Measurements from ENCODE around the gene EXOSC10.
A peak's percentile ranks its signal among the peaks of the same experiment; 100 is the strongest.
"Not testable (repeated sequence)": the region's sequence is repeated elsewhere in the genome, so short reads cannot be mapped to it uniquely, and the experiment has no call there.

The EXOSC10 gene

GRCh38 chr1:11107599-11107998 is 7.9 kb upstream of the EXOSC10 start:
- no peak for DNase-seq

- DNase-seq, result no peak
Observed at GRCh38 chr1:11105586-11105985, 5.9 kb upstream of the EXOSC10 start.

GRCh38 chr1:11101347-11101746 is 1.7 kb upstream of the EXOSC10 start:
- no peak for DNase-seq

- not testable (repeated sequence) for DNase-seq
Observed at GRCh38 chr1:11100806-11101205, 1.1 kb upstream of the EXOSC10 start.

DNA sequence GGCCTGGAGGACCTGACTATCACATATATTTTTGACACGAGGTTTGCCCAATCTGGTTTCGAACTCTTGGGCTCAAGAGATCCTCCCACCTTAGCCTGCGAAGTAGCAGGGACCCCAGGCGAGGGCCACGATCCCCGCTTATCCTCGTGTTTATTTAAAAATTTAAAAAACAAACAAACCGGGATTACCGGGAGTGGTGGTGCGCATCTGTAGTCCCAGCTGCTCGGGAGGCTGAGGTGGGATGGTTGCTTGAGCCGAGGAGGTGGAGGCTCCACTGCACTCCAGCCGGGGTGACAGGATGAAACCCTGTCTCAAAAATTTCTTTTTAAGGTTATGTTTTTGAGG is 452 bp upstream of the EXOSC10 start:
- no peak for DNase-seq

DNA sequence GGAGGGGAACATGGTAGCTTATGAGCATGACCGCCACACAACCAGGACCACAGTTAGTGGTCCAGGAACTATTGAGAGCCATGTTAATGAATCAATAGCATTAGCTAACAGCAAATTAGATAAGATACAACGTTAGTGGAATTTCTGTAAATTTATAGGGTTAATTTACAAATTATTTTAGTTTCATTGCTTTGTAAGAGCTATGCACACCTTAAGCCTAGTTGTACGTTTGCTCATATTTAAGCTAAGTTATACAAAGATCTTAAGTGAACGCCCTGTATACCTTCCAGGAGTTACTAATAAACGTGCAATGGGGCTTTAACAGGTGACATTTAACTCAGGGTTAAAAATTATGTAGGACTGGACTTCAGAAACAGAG is 749 bp downstream of the EXOSC10 start:
- no peak for DNase-seq

- not testable (repeated sequence) for DNase-seq
Observed at GRCh38 chr1:11083784-11084183, 15.9 kb downstream of the EXOSC10 start.

DNA sequence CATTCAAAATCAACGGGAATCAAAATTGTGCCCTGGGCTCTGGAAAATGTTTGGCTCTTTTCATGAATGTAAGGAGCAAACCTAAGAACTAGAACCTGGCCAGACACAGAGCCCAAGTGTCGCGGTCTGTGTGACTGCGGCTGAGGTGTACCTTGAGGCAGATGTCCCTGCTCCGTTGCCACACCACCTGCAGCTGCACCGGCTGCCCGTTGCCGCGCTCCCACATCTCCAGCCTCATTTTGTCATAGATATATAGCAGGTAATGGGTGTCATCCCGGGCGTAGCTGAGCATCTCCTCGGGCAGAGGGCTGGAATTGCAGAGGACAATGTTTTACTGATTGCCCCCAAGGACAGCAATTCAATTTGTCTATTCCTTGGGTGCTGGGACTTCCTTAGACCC is 18.7 kb downstream of the EXOSC10 start:
- DNase-seq, result no peak

GRCh38 chr1:11078631-11079030 is 21.0 kb downstream of the EXOSC10 start:
- DNase-seq, result no peak

DNA sequence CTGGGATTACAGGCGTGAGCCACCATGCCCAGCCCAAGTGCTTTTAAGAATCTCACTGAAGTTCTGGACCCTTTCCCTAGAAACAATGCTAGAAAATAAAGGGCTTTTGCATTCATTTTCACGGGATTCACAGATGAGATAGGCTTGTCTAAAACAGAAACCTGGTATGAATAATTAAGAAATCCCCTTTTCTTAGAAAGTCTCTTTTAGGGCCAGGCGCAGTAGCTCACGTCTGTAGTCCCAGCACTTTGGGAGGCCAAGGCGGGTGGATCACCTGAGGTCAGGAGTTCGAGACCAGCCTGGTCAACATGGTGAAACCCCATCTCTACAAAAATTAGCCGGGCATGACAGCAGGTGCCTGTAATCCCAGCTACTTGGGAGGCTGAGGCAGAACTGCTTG is 26.3 kb downstream of the EXOSC10 start:
- DNase-seq, result not testable (repeated sequence)

GRCh38 chr1:11072216-11072917 is 27.3 kb downstream of the EXOSC10 start:
- DNase-seq, result peak; percentile 92

GRCh38 chr1:11071463-11072215 is 28.0 kb downstream of the EXOSC10 start:
- DNase-seq, result peak; percentile 93

DNA sequence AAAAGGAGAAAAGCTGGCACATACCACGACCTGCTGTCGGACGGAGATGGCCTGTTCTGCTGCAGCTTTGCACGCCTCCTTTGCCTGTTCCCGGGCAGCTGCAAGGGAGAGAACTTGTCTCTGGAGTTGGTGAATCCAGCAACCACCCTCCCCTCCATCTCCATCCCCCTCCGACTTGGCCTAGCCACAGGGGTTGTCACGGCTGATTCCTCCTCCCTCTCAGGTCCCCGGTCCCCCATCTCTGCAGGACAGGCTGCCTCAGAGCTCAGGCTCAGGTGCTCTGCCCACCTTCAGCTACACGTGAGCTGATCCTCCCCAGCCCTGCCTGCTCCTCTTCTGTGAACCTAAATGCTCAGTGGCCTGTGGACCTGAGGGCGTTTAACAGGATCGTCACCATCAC is 28.8 kb downstream of the EXOSC10 start:
- DNase-seq, result peak; percentile 22

- no peak for DNase-seq
Observed at GRCh38 chr1:11068600-11069473, 30.8 kb downstream of the EXOSC10 start.

DNA sequence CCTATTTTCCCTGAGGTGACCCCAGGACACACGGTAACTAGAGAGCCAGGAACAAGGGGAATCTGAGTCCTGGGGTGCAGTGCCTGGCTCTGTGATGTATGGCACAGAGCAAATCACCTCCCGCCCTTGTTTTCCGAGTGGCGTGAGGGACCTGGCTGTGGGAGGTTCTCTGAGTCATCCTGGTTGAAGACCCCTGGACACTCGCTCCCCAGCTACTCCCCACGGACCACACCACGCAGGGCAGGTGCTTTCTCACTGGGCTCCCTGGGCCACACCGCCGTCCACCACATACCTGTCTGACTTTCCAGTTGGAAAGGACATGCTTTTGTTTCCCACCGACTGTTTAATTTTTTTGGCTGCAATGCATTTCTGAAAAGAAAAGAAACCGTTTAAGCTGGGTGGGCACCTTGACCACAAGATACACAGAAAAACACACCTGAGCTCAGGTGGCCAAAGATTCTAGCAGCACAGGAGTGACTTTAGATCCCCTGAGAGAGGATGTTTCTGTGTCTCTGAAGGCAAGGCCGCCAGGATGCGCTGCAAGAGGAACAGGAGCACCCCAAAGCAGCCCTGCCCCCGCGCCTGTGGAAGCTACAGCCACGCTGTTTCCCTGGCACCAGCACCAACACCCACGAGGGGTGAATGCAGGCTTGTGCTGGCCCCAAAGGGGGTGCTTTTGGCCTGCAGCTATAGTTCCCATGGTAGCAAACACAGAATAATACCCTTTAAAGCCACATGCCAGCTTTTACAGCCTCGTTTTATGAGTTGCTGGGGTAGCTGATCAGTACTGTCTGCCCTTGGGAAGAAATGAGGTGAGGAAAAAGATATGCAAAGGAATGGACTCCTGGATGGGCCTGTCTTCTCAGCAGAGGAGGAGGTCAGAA is 31.7 kb downstream of the EXOSC10 start:
- DNase-seq, result no peak

GRCh38 chr1:11065796-11066195 is 33.9 kb downstream of the EXOSC10 start:
- no peak for DNase-seq

DNA sequence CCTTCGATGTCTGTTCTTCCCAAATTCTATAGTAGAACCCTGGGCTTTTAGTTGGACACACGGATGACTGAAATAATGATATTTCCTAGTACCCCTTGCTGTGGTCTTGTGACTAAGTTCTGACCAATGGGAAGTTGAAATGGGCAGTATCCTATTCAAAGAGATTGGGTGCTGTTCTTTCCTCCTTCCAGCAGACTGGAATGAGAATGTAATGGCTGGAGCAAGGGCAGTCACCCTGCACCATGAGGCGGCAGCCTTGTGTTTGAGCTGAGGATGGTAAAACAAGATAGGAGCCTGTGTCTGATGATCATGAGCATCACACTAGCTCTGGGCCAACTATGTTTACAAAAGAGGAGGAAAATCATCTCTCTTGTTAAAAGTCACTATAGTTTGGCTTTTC is 34.7 kb downstream of the EXOSC10 start:
- no peak for DNase-seq

DNA sequence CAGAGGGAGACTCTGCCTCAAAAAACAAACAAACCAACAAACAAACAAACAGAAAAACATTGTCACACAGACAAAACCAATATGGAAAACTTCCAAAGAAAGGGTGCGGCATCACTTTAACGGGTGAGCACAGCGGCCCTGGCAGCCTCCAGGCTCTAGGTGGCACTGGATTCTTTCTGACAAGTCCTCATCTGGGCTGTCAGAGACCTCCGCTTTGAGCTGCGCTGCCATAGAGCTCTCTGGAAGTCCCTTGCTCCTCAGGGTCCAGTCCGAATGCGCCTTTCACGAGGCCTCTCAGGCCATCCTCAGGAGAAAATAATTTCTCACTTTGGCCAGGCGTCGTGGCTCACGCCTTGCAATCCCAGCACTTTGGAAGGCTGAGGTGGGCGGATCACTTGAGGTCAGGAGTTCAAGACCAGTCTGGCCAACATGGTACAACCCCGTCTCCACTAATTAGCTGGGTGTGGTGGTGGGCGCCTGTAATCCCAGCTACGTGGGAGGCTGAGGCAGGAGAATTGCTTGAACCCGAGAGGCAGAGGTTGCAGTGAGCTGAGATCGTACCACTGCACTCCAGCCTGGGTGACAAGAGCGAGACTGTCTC is 35.6 kb downstream of the EXOSC10 start:
- DNase-seq, result peak; percentile 47

GRCh38 chr1:11062965-11063401 is 36.7 kb downstream of the EXOSC10 start:
- DNase-seq, result peak; percentile 16

DNA sequence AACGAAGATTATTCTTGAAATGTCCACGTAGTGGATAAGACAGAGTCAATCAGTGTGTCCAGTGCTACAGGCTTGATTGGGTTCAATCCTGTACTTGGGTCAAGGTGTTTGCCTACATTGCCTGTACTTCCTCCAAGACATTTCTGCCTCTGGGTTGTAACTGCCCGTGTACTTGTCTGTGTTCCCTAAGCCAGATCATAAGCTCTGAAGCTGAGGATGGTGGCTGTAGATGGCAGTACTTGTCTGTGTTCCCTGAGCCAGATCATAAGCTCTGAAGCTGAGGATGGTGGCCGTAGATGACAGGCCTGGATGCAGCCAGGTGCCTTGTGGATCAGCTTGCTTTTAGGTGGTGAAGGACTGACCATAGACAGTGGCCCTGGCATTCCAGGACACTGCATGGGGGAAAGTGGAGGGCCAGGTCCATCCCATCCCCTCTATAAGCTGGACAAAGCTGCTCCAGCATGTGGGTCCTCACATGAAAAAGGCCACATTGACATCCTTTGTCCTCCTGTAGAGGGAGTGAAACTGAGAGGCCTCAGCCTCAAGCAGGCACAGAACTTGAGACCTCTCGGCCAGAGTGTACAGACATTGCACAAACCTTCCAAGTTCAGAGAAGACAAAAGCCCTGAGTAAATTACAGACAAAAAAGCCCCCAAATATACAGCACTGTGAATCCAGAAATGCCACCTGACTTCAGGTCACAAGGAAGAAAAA is 37.9 kb downstream of the EXOSC10 start:
- DNase-seq, result no peak

Measured in NCI-H345 (cell line).